ENCODE results near the gene DIAPH3.

- TF ChIP-seq CREB1 (IDR thresholded peaks at IDR 0.05) (no peak), KDM1A (IDR thresholded peaks at IDR 0.05; ENCODE audit: borderline replicate concordance, low read length) (no peak), ZNF274 (IDR thresholded peaks at IDR 0.05; ENCODE audit: borderline replicate concordance, extremely low read depth, low read length) (no peak), RFX5 (IDR thresholded peaks at IDR 0.05; ENCODE audit: borderline replicate concordance, low read depth, low read length) (no peak), JUN (IDR thresholded peaks at IDR 0.05; ENCODE audit: low read depth, low read length) (no peak), RAD21 (IDR thresholded peaks at IDR 0.05 in 1 of 2, conservative IDR thresholded peaks at IDR 0.05 in 1 of 2; ENCODE audit: low read depth in 2 of 2, low read length in 2 of 2) (no peak), RXRA (IDR thresholded peaks at IDR 0.05; ENCODE audit: insufficient read depth, low read depth, low read length) (no peak), ASH2L (IDR thresholded peaks at IDR 0.05; ENCODE audit: low read length) (no peak), EP300 (IDR thresholded peaks at IDR 0.05; ENCODE audit: borderline replicate concordance in 1 of 2, low read depth in 2 of 2, low read length in 2 of 2) (no peak), POU5F1 (IDR thresholded peaks at IDR 0.05; ENCODE audit: low read depth, low read length) (no peak), SUZ12 (IDR thresholded peaks at IDR 0.05; ENCODE audit: low read length) (no peak), TEAD4 (IDR thresholded peaks at IDR 0.05; ENCODE audit: low read depth, low read length) (no peak), SP1 (IDR thresholded peaks at IDR 0.05; ENCODE audit: low read depth, low read length) (no peak)
- TF ChIP-seq, protein P1, sequence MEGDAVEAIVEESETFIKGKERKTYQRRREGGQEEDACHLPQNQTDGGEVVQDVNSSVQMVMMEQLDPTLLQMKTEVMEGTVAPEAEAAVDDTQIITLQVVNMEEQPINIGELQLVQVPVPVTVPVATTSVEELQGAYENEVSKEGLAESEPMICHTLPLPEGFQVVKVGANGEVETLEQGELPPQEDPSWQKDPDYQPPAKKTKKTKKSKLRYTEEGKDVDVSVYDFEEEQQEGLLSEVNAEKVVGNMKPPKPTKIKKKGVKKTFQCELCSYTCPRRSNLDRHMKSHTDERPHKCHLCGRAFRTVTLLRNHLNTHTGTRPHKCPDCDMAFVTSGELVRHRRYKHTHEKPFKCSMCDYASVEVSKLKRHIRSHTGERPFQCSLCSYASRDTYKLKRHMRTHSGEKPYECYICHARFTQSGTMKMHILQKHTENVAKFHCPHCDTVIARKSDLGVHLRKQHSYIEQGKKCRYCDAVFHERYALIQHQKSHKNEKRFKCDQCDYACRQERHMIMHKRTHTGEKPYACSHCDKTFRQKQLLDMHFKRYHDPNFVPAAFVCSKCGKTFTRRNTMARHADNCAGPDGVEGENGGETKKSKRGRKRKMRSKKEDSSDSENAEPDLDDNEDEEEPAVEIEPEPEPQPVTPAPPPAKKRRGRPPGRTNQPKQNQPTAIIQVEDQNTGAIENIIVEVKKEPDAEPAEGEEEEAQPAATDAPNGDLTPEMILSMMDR (IDR thresholded peaks at IDR 0.05; ENCODE audit: control extremely low read depth in 1 of 3, insufficient read depth in 1 of 3, low read depth in 1 of 3, low read length in 3 of 3): no peak
These were observed 20.0 kb downstream of the DIAPH3 start for GRCh38 chr13:60143775-60144174.

Measured in H1 (cell line).